ENCODE results near the gene CFLAR. TPM values are rescaled to one million over a fixed set of nuclear protein-coding genes. Genes with fewer than 3 reads are reported as not detected.
"Not testable (repeated sequence)": the region's sequence is repeated elsewhere in the genome, so short reads cannot be mapped to it uniquely, and the experiment has no call there.

CFLAR gene
- total RNA-seq, 1 experiment from 2014 or later, result 56.4 TPM

GRCh38 chr2:201167546-201167945 is 51.6 kb downstream of the CFLAR start:
- peaks cover 49% of the 10 kb centered on the region for H3K36me3 Mint-ChIP-seq (ENCODE audit: insufficient read depth, unreplicated experiment)

GRCh38 chr2:201168496-201168895 is 52.5 kb downstream of the CFLAR start:
- H3K9me3 ChIP-seq; H3K27ac Mint-ChIP-seq (ENCODE audit: unreplicated experiment); POLR2A ChIA-PET; H3K4me3 Mint-ChIP-seq (ENCODE audit: unreplicated experiment); H3K27me3 Mint-ChIP-seq (ENCODE audit: insufficient read depth, unreplicated experiment); H3K4me3 ChIP-seq (ENCODE audit: low read depth, low read length); H3K27me3 ChIP-seq (replicated peaks; ENCODE audit: control insufficient read depth, insufficient read depth, low read length); H3K36me3 ChIP-seq (ENCODE audit: control insufficient read depth, insufficient read depth, low read length); BruUV-seq (replicated peaks); H3K4me1 ChIP-seq; DNase-seq; intact Hi-C loops (cut with micrococcal nuclease; ENCODE audit: unreplicated experiment); H3K4me1 Mint-ChIP-seq (ENCODE audit: low read depth, unreplicated experiment): not testable (repeated sequence)
- H3K36me3 Mint-ChIP-seq (ENCODE audit: insufficient read depth, unreplicated experiment), result peaks cover 40% of the 10 kb centered on the region
- peaks cover 12% of the 10 kb centered on the region for H3K9me3 Mint-ChIP-seq (ENCODE audit: unreplicated experiment)
- CTCF ChIA-PET, result interaction anchor here (0.6 kb wide), 1 partner anchor 190 kb away, joined by 4 read pairs; no protein-coding TSS in a partner anchor

More at GRCh38 chr2:201167546-201167945, 51.6 kb downstream of the CFLAR start:
- no peak for TF ChIP-seq CTCF (IDR thresholded peaks at IDR 0.05; ENCODE audit: insufficient read depth in 1 of 2, low read depth in 1 of 2, low read length in 1 of 2, severe bottlenecking in 1 of 2, unreplicated experiment in 1 of 2)
- H3K4me1 Mint-ChIP-seq (ENCODE audit: low read depth, unreplicated experiment), result no peaks in the 10 kb centered on the region
- H3K36me3 ChIP-seq (ENCODE audit: control insufficient read depth, insufficient read depth, low read length), result peaks cover 5% of the 10 kb centered on the region
- no TSS peak for BruUV-seq (replicated peaks)
- H3K27me3 Mint-ChIP-seq (ENCODE audit: insufficient read depth, unreplicated experiment), result no peaks in the 10 kb centered on the region
- intact Hi-C loops (cut with micrococcal nuclease; ENCODE audit: unreplicated experiment), result no loop called here
- no peak overlapping the region for H3K4me3 Mint-ChIP-seq (ENCODE audit: unreplicated experiment)
- no peak overlapping the region for H3K27ac Mint-ChIP-seq (ENCODE audit: unreplicated experiment)
- peaks cover 12% of the 10 kb centered on the region for H3K9me3 Mint-ChIP-seq (ENCODE audit: unreplicated experiment)
- H3K27me3 ChIP-seq (replicated peaks; ENCODE audit: control insufficient read depth, insufficient read depth, low read length), result no peaks in the 10 kb centered on the region
- H3K4me1 ChIP-seq, result no peaks in the 10 kb centered on the region
- no peak for DNase-seq
- POLR2A ChIA-PET, result no interaction called here
- H3K4me3 ChIP-seq (ENCODE audit: low read depth, low read length), result no peak overlapping the region
- H3K9me3 ChIP-seq, result peaks cover 6% of the 10 kb centered on the region
- CTCF ChIA-PET, result no interaction called here

GRCh38 chr2:201171259-201171814 is 55.4 kb downstream of the CFLAR start:
- POLR2A ChIA-PET, result interaction anchor here (0.6 to 0.7 kb wide), 3 partner anchors 12 to 101 kb away, joined by 3 to 5 read pairs (median 3); partner anchors contain the start of gene CASP10
- no peak for TF ChIP-seq CTCF (IDR thresholded peaks at IDR 0.05; ENCODE audit: insufficient read depth in 1 of 2, low read depth in 1 of 2, low read length in 1 of 2, severe bottlenecking in 1 of 2, unreplicated experiment in 1 of 2)
- Mint-ChIP-seq H3K27ac (ENCODE audit: unreplicated experiment) (no peak overlapping the region), H3K4me3 (ENCODE audit: unreplicated experiment) (no peak overlapping the region), H3K27me3 (ENCODE audit: insufficient read depth, unreplicated experiment) (no peaks in the 10 kb centered on the region), H3K9me3 (ENCODE audit: unreplicated experiment) (peaks cover 12% of the 10 kb centered on the region), H3K36me3 (ENCODE audit: insufficient read depth, unreplicated experiment) (peaks cover 23% of the 10 kb centered on the region), H3K4me1 (ENCODE audit: low read depth, unreplicated experiment) (no peaks in the 10 kb centered on the region)
- Histone ChIP-seq H3K36me3 (ENCODE audit: control insufficient read depth, insufficient read depth, low read length) (no peaks in the 10 kb centered on the region), H3K27me3 (replicated peaks; ENCODE audit: control insufficient read depth, insufficient read depth, low read length) (no peaks in the 10 kb centered on the region), H3K9me3 (peaks cover 6% of the 10 kb centered on the region), H3K4me1 (no peaks in the 10 kb centered on the region), H3K4me3 (ENCODE audit: low read depth, low read length) (no peak overlapping the region)
- CTCF ChIA-PET, result interaction anchor here (0.7 kb wide), 1 partner anchor 790 kb away, joined by 4 read pairs; no protein-coding TSS in a partner anchor
- intact Hi-C loops (cut with micrococcal nuclease; ENCODE audit: unreplicated experiment), result no loop called here
- DNase-seq, result no peak
- BruUV-seq (replicated peaks), result no TSS peak
